ENCODE measurements around the gene CDKAL1. TPM values are rescaled to one million over a fixed set of nuclear protein-coding genes. Genes with fewer than 3 reads are reported as not detected.

Gene CDKAL1
- total and polyA plus RNA-seq, 2 of the 8 experiments (the other 6 are each of a cell fraction or from before 2014, with no cell fraction given) = 8.4 to 24.6 TPM

DNA sequence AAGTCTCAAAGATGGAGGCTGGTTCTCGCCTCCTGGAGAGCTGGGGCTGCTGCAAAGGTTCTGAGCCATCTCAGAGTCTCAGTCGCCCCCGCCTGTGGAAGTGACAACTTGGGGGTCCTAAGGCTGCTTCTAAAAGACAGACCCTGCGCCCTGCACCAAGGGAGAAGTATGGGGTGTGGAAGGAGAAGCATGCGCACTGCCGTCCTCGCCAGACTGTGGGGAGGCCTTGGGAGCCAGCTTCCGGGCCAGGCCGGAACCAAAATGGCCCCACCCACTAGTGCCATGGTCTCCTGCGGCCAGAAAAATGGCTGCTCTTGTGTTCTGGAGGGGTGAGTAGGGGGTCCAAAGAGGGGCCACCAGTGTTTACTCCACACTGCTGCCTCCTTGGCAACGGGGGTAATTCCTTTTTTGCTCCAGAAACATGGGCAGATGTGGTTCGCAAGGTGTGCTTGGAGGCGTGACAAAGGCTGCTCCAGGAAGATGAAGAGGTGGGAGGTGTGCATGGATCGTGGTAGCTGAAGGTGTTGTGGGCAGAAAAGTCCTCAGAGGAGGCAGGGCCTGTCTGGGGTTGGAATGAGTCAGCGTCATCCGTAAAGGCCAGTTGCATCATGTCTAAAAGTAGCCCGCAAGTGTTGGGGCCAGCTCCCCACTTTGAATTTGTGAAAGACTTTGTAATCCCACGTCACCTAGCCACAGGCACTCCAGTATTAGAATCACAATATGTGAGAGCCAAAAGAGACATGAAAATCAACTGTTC lies 729.5 kb downstream of the CDKAL1 start (continued):
- TF ChIP-seq CHD7 (IDR thresholded peaks at IDR 0.05; ENCODE audit: insufficient replicate concordance, low read length) (no peak), POLR2AphosphoS5 (IDR thresholded peaks at IDR 0.05; ENCODE audit: low read depth, low read length) (no peak), CHD2 (IDR thresholded peaks at IDR 0.05; ENCODE audit: low read length) (no peak), SRF (IDR thresholded peaks at IDR 0.05; ENCODE audit: low read depth, low read length) (no peak), CBX5 (IDR thresholded peaks at IDR 0.05; ENCODE audit: low read depth, low read length) (no peak), RBBP5 (IDR thresholded peaks at IDR 0.05; ENCODE audit: borderline replicate concordance, low read depth, low read length) (no peak), GTF2F1 (IDR thresholded peaks at IDR 0.05; ENCODE audit: borderline replicate concordance, low read depth, low read length) (no peak), EGR1 (IDR thresholded peaks at IDR 0.05; ENCODE audit: borderline replicate concordance, low read depth, low read length) (no peak), ZNF274 (IDR thresholded peaks at IDR 0.05; ENCODE audit: borderline replicate concordance, extremely low read depth, low read length) (no peak)

All from H1 (cell line).